Upper lobe of right lung (tissue), 1 donor: ENCODE measurements around the gene DDX51. TPM values are rescaled to one million over a fixed set of nuclear protein-coding genes. Genes with fewer than 3 reads are reported as not detected.

Source experiments
- ATAC-seq: fragments of 200-7000 bp; cut with Tn5 transposase; one replicate; pipeline ENCODE4 v1.9.1; 2020; ENCODE audit warnings: mild to moderate bottlenecking, moderate library complexity
- DNase-seq: peaks from one replicate; pipeline ENCODE4 v3.0.0-alpha.2; 2020
- H3K27ac ChIP-seq: fragments of 200-600 bp; one replicate; pipeline ENCODE4 v1.8.0; 2022
- H3K27me3 ChIP-seq: fragments of 200-600 bp; one replicate; pipeline ENCODE4 v1.8.0; 2022; ENCODE audit warnings: mild to moderate bottlenecking
- H3K36me3 ChIP-seq: fragments of 200-600 bp; one replicate; pipeline ENCODE4 v1.8.0; 2022
- H3K4me1 ChIP-seq: fragments of 200-600 bp; one replicate; pipeline ENCODE4 v1.8.0; 2022
- H3K4me3 ChIP-seq: fragments of 200-600 bp; one replicate; pipeline ENCODE4 v1.8.0; 2022; ENCODE audit warnings: mild to moderate bottlenecking
- H3K9me3 ChIP-seq: fragments of 200-600 bp; one replicate; pipeline ENCODE4 v1.8.0; 2022
- intact Hi-C: fragments of 100-400 bp; cut with DNase I; formaldehyde crosslinking; loops from one replicate; pipeline ENCODE4 v1.11.0; 2022
- total RNA-seq: library from RNA; stranded (reverse); fragmentation: NEBNext Ultra II Directional; extraction: Animal tissue kit (Norgen Biotek cat#: 25700); gene quantifications from one replicate; pipeline ENCODE4 v1.2.1, GENCODE V29; 2021
- TF ChIP-seq, protein P1 (sequence below): fragments of 200-600 bp; IDR thresholded peaks from one replicate; pipeline ENCODE4 v1.8.0; 2022; ENCODE audit warnings: antibody characterized with exemption
- donor health status: DM: no; HTN: yes; CAD: no; lungs with severe emphysema.

DDX51 gene
- total RNA-seq, 1 donor from 2014 or later, result 16.2 TPM

DNA sequence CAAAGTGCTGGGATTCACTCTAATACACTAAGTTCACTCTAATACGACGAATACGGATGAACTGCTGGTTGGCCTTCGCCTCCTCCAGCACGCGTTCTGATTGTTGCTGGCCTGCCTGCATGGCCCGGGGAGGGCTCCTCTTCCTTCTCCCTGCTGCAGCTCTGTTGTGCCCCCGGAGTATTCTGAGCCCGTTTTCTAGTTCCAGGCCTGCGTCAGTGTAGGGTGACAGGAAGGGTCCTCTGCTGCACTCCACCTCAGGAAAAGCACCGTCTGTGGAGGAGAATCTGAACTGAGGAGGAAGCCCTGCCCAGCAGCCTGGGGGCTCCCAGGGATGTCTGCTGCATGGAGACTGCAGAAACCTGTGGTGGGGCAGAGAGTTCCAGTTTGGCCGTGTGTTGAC is 44.4 kb downstream of the DDX51 start:
- Histone ChIP-seq H3K4me3 (no peak overlapping the region), H3K27ac (no peak overlapping the region), H3K4me1 (no peaks in the 10 kb centered on the region), H3K36me3 (no peaks in the 10 kb centered on the region), H3K9me3 (no peaks in the 10 kb centered on the region), H3K27me3 (no peaks in the 10 kb centered on the region)
- no peak for DNase-seq
- TF ChIP-seq, protein P1, sequence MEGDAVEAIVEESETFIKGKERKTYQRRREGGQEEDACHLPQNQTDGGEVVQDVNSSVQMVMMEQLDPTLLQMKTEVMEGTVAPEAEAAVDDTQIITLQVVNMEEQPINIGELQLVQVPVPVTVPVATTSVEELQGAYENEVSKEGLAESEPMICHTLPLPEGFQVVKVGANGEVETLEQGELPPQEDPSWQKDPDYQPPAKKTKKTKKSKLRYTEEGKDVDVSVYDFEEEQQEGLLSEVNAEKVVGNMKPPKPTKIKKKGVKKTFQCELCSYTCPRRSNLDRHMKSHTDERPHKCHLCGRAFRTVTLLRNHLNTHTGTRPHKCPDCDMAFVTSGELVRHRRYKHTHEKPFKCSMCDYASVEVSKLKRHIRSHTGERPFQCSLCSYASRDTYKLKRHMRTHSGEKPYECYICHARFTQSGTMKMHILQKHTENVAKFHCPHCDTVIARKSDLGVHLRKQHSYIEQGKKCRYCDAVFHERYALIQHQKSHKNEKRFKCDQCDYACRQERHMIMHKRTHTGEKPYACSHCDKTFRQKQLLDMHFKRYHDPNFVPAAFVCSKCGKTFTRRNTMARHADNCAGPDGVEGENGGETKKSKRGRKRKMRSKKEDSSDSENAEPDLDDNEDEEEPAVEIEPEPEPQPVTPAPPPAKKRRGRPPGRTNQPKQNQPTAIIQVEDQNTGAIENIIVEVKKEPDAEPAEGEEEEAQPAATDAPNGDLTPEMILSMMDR, result no peak
- intact Hi-C loops, result no loop called here
- ATAC-seq, result no peak

DNA sequence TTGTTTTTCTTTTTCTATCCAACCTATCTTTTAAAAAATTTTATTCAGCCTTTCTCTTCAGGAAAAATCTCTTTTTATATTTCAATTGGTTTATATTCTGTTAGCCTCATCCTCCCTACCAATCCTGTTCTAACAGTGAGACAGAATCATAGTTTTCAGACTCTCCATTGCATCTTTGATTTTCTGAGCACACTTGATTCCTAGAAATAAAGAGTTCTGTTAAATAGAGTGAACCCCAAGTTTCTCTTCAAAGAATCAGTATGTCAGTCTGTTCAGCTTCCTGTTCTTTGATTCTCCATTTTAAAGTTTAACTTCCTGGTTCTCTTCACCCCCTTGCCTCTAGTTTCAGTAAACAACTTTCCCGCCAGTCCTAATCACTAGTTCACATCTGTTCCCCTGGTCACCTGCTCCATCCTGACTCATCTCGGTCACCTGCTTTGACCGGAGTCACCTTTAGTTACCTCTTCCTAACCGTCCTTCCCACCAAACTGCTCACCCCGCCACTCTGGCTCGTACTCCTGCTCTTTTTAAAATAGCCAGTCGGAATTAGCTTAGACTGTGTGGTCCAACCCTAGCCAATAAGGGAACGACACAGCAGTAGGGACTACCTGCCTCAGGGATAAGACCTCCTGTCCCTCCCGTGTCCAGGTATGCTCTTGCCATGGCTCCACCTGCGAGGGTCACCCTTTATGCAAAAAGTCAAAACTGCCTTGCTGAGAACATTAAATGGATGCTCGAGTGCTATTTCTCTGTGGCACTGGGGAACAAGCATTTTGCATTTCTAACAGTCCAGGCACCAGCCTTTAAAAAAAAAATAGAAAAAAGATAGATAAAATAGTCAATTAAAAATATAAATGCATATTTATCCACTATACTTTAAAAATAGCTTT is 48.4 kb downstream of the DDX51 start:
- intact Hi-C loops, result no loop called here
- peaks cover 19% of the 10 kb centered on the region for H3K36me3 ChIP-seq

DNA sequence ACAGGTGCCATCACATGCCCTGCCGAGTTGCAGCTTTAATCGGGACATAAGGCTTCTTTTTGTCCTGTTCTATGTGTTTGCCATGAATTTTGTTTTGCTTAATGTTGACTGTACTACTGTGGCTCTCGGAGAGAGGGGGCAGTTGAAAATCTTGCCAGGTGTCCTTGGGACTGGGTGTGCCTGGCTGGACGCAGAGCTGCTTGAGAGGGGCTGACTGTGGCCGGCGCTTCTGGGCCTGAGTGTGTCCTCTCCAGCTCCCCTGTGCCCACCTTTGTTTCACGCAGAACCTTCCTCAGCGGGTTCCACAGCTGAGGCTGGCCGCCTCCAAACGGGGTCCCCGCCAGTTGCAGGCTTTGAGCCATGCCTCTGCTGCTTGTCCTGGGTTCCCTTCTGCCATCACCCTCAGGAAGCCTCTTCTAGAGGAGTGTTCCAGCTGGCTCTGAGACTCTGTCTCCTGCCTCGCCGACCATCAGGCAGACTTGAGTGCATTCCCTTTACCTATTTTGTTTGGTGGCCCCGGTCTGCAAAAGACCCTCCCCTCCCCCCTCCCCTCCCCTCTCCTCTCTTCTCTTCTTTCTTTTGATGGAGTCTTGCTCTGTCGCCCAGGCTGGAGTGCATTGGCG is 49.7 kb downstream of the DDX51 start:
- H3K27ac ChIP-seq, result no peak overlapping the region
- no peak overlapping the region for H3K4me3 ChIP-seq
- H3K36me3 ChIP-seq, result peaks cover 20% of the 10 kb centered on the region
- H3K9me3 ChIP-seq, result no peaks in the 10 kb centered on the region
- intact Hi-C loops, result no loop called here
- H3K27me3 ChIP-seq, result no peaks in the 10 kb centered on the region
- no peak for ATAC-seq
- DNase-seq, result no peak
- no peaks in the 10 kb centered on the region for H3K4me1 ChIP-seq
- TF ChIP-seq, protein P1, result no peak

More for the DNA sequence above, 48.4 kb downstream of the DDX51 start:
- H3K4me3 ChIP-seq, result no peak overlapping the region
- TF ChIP-seq, protein P1, result no peak
- no peaks in the 10 kb centered on the region for H3K9me3 ChIP-seq
- no peaks in the 10 kb centered on the region for H3K27me3 ChIP-seq
- no peak for DNase-seq
- no peak overlapping the region for H3K27ac ChIP-seq
- no peak for ATAC-seq
- no peaks in the 10 kb centered on the region for H3K4me1 ChIP-seq

DNA sequence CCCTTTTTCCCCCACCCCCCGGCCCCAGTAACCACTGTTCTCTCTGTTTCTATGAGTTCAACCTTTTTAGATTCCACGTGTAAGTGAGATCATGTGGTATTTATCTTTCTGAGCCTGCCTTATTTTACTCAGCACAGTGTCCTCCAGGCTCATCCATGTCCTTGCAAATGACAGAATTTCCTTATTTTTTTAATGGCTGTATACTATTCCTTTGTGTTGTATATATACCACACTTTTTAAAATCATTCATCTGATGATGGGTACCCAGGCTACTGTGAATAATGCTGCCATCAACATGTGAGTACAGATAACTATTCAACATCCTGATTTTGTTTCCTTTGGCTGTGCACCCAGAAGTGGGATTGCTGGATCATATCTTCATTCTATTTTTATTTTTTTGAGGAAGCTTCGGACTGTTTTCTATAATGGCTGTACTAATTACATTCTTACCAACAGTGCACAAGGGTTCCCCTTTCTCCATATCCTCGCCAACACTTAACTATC is 54.7 kb downstream of the DDX51 start:
- H3K27me3 ChIP-seq, result no peaks in the 10 kb centered on the region
- peaks cover 20% of the 10 kb centered on the region for H3K36me3 ChIP-seq
- ATAC-seq (no peak), DNase-seq (no peak)
- H3K27ac ChIP-seq, result no peak overlapping the region
- no peaks in the 10 kb centered on the region for H3K9me3 ChIP-seq
- H3K4me3 ChIP-seq, result no peak overlapping the region
- TF ChIP-seq, protein P1, result no peak
- H3K4me1 ChIP-seq, result peaks cover 11% of the 10 kb centered on the region
- intact Hi-C loops, result no loop called here

Other genes starting within 250 kb of the DDX51 start
- gene ULK1, start 249.7 kb downstream of the DDX51 start, total RNA-seq, result 32.4 TPM
- gene PUS1, start 215.0 kb downstream of the DDX51 start, total RNA-seq, result 19.9 TPM
- gene EP400, start 194.4 kb downstream of the DDX51 start, total RNA-seq, result 41.4 TPM
- 16.5 TPM for gene NOC4L, start 138 bp upstream of the DDX51 start, total RNA-seq
- 1.6 TPM for gene GALNT9, start 185.3 kb upstream of the DDX51 start, total RNA-seq